GM21576 (cell line): ENCODE data around the gene CAMTA1.
"Not testable (repeated sequence)": the region's sequence is repeated elsewhere in the genome, so short reads cannot be mapped to it uniquely, and the experiment has no call there.

Experiments
- ATAC-seq: cut with Tn5 transposase; IDR thresholded peaks from one replicate; pipeline ENCODE4 v1.9.1; 2021; ENCODE audit warnings: mild to moderate bottlenecking, moderate library complexity; ENCODE audit not compliant: unreplicated experiment

The CAMTA1 gene

DNA sequence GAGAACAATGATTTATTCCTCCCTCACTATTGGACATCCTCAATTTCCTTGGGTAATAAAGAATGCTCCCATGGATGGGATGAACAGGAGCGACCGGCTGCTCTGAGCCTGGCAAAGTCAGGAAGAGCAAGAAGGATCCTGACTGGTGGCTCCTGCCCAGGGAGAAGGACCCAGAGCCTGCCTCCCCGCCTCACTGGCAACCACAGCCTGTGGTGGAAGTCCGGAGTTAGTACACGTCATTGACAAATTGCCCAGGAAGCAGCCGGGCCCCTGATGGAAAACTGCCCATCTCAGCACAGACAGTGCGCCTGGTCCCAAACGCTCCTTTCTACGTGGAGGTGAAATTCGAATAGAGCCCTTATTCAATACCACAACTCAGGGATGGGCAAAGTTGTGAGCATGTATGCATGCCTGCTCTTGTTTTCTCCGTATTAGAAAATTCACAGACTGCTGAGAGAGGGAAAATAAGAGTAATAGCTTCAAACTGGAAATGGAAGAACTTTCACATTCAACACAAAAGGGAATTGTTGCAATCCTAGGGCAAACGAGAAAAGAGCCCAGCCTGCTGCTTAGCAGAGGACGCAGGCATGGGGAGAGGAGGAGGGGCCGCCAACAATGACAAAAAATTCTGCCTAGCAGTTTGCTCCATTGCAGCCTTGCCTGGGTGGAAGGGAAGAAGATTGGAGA, 588.8 kb downstream of the CAMTA1 start:
- no peak for ATAC-seq

DNA sequence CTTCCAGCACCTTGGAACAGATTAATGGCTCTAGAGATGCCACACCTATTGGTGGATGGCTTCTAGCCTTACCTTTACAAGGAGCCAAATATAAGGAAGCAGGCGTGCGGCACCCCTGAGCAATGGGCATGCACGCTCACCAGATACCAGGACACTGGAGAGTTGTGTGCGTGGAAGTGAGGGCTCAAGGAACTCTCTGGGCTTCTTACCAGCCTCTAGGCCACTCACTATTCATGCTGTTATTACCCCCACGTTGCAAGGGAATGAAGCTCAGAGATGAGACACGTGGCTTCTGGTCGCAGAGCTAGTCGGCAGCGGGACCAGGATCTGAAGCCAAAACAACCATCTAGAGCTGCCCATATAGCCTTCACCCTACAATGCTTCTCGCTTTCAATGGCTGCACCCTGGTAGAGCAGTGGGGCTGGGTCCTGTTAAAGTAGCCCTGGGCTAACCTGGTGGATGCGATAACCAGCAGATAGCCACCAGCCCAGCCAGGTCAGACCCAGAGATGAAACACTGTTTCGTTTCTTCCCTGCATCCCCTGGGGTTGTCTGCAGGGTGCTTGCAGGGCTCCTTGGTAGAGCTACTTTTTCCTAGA, 589.4 kb downstream of the CAMTA1 start:
- ATAC-seq, result no peak

DNA sequence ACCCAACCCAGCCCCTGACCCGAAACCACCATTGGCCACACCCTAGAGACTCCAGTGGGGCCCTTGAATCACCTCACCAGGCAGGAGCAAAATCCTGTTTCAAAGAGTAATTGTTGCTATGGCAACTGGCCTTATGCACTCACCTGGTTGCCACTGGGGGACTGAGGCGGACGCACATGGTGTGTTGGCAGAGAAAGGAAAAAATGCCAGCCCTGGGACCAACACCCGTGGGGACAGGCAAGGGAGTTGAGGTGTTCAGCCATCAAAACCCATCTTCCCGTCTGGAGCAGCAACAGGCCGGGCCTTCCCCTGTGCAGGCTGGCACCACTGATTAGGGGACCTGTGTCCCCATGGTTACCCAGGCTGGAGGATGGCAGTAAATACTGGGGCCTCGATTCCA, 590.1 kb downstream of the CAMTA1 start:
- no peak for ATAC-seq

DNA sequence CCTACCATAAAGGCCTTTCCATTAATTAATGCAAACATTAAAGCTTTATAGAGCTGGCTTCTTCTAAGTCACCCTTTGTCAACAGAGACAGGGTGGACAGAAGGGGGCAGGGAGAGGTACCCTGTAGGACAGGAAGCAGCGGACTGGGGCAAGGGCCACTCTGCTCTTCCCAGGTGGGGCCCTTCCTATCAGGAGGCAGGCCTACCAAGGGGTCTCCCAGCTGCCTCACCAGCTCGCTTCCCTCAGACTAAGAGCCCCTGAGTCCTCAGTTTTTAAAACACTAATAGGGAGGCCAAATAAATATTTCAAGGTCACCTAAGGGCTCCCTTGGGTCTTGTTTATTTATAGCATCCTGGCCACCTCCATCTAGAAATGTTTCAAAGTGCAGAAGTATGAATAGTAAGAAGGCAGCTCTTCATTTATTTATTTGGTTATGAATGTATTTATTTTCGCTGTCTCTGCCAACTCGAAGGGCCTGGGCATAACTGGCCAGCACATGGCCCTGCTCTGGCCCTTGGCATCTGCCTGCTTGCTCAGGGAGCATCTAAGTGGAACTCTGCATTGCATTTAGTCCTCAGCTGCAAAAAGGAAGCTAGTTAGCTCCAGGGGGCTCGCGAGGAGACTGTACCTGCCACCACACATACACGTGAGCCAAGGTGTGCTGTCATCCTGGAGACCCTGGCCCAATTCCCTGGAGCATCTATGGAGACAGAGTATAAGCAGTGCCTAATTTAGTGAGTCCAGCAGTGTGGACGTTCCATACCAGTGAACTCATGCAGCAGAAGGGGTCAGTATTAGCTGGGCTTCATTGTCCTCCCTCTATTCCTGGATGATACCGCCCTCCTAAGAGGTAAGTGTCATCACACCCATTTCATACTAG, 590.8 kb downstream of the CAMTA1 start:
- no peak for ATAC-seq

DNA sequence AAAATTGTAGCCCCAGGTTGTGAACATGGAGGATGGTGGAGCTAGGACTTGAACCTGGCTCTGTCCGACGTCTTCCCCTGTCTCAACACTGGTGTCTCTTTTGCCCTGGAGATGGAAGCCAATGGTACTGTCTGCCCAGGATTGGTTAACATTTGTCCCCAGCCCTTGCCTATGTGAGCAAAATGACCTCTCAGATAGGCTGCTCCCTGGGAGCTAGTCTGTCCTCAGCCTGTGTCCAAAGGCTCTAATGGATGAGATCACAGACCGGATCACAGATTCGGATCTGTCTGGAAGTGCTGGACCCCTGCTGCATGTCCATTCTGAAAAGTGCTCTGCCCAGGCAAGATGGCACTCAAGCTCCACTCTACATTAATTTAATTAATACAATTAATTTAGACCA, 591.4 kb downstream of the CAMTA1 start:
- ATAC-seq, result no peak

DNA sequence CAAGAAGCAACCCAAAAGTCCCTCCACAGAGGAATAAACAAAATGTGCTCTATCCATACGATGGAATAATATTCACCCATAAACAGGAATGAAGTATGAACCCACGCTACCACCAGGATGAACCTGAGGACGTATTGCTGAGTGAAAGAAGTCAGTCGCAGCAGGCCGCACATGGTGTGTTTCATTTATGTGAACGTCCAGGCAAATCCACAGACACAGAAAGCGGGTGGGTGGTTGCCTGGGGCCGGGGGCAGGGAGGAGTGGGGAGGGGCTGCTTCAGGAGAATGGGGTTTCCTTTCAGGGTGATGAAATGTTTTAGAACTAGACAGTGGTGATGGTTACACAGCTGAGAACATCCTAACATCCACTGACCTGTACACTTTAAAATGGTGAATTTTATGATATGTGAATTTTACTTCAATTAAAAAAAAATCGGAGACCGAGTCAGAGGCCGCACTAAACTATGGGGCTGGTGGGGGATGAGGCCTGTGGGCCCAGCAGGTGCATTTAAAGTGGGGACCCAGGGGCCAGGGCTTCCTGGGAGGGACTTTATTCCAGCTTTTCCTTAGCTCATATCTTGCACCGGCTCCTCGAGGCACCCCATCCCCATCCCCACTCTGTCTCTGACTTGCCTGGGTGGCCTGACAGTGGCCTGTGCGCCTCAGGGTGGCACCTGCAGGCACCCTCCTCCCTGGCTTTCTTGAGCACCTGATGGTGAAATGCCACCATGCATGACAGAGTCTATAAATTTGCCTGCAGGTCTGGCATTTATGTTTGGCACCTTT, 593.3 kb downstream of the CAMTA1 start:
- no peak for ATAC-seq

DNA sequence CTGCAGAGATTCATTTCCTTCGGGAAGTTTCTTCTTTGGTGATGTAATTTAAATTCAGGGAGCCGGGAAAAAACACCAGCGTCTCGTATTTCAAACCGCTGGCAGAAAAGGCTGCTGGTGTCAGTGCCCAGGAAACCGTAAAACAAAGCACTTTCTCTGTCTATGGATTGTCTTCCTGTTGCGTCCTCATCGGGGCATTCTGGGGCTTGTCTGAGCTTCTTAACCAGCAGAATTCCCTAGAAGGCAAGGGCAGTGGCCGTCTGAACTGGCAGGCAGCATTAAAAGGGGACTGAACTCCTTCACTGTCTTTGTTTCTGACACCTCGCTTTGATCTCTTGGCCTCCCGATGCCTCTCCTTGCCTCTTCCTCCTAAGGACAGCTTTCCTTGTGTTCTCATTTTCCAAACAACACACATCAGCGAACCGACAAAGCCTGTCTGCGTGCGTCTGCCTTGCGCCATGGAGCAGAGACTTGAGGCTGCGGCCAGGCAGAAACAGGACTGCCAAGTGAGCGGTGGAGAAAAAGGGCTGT, 594.3 kb downstream of the CAMTA1 start:
- ATAC-seq, result no peak

DNA sequence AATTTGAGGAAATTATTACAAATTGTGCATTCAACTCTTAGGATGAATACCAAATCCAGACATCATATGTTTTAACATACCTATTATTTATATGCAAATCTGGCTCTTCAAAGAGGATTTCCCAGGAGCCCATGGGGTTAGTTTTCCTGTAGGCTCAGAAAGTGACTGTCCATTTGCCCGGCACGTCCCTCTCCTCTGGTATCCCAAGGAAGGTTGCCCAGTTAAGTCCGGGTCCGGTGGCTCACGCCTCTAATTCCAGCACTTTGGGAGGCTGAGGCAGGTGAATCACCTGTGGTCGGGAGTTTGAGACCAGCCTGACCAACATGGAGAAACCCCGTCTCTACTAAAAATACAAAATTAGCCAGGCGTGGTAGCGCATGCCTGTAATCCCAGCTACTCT, 594.8 kb downstream of the CAMTA1 start:
- not testable (repeated sequence) for ATAC-seq

DNA sequence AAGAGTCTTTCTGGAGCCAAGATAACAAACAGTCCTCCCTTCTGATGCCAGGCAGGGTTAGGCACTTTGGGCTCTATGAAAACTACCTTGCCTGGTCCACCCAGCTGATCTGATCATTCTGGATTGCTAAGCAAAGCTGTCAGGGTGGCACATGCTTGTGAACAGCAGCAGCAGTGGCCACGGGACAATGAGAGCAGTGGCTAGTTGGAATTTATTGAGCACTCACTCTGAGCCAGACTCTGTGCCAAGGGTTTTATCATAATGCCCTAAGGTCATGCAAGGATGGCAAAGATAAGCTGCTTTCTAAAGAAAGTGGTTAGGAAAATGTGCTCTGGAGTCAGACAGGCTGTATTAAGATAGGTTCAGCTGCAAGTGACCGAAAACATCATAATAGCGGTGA, 595.5 kb downstream of the CAMTA1 start:
- ATAC-seq, result no peak

DNA sequence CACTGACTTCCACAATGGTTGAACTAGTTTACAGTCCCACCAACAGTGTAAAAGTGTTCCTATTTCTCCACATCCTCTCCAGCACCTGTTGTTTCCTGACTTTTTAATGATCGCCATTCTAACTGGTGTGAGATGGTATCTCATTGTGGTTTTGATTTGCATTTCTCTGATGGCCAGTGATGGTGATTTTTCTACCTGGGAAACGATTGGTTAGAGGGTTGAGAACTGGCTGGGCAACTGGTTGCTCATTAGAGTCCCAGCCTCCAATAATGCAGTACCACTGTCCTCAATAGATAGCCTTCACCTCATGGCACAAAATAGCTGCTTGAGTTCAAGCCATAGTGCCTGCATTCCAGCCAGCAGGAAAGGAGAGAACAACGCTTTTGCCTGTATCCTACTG, 596.5 kb downstream of the CAMTA1 start:
- not testable (repeated sequence) for ATAC-seq

DNA sequence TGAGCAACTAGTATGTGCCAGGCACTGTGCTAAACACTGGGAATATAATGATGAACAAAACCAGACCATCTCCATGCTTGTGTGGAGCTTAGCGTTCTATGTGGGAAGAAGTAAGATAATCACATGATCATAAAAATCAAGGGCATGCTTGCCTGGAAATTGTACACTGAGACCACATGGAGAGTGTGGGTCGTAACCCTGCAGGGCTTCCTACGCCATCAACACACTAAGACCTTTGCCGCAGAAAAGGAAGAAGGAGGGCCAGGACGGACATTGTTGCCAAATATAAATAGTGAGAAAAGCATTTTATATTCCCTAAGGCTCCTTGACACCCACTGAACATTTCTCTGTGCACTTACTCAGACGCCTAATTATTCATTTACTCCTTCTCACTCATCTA, 597.7 kb downstream of the CAMTA1 start:
- no peak for ATAC-seq

DNA sequence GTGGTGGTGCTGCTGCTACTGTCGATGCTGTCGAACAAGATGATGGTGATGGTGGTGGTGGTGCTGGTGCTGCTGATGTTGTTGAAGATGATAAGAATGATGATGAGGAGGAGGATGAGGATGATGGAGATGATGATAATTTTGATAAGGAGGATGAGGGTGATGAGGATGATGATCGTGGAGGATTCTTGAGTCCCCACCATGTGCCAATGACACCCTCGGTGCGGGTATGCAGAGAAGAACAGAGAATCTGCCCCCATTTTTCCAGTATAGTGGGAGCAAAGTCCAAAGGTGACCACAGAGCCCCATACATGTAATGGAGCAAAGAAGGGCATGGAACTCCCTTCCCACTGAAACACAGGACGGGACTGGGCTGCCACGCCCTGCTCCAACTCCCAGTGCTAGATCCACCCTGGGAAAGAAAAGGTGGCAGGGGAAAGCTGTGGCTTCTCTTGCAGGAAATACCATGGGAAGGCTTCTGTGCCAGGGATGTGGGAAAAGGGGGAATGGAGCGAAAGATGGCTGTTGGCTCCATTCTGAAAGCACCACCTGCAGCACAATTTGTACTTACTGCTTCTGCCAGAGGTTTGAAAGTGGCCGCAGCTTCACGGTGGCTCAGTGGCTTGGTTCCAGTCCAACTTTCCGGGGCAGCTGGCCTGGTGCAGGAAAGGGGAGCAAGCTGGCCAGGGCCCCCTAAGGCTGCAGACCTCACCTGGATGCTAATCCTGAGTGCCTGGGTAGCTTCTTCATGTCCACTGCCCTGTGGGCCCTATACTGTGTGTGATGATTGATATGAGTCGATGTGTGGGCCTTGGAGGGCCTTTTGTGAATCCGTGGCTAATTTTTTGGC, 598.6 kb downstream of the CAMTA1 start:
- no peak for ATAC-seq

DNA sequence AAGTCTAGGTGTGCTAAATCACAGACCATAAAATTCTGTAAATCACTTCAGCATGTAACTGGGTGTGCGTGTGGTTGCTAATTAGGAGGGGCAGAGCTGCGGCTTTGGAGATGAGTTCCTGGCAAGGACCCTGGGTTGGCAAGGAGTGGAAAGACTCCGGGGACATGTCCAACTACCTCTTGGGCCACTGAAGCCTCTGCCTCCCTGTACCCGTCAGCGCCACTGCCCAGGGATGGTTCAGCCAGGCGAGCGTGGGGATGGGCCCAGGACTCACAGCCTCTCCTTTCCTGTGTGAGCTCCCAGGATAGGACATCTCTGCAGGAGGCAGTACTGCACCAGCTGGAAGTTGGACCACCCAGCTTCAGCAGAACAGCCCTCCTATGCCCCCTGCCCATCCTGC, 599.4 kb downstream of the CAMTA1 start:
- ATAC-seq, result no peak

DNA sequence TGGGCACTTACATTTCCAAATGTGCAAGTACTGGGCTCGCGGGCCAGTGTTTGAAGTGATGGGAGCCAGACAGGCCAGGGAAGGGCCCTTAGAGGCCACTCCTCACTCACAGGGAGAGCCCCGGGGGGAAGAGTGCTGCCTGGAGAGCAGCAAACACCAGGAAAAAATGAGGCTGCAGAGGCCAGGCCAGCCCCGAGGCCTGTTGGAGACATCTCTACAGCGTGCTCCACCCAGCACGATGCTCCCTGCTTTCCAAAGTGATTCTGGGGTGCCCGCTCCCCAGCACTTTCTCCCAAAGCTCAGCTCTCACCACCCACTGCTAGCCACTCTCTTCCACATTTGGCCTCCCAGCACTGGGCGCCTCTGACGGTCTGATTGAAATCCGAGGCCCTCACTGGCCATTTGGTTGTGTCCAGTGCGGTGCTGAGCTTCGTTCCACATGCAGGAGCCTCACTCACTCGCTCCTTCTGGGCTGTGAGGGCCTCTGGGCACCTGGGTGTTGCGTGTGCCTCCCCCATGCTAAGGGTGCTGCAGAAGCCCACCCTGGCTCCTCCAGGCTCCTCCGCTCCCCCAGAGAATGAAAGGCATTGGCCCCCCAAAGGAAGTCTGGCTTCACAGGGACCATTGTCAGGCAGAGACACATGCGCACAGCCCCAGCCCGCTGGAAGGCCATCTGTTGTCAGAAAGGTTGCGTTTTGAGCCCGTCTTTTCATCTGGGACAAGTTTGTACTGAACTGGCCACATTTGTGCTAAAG, 600.4 kb downstream of the CAMTA1 start:
- no peak for ATAC-seq

DNA sequence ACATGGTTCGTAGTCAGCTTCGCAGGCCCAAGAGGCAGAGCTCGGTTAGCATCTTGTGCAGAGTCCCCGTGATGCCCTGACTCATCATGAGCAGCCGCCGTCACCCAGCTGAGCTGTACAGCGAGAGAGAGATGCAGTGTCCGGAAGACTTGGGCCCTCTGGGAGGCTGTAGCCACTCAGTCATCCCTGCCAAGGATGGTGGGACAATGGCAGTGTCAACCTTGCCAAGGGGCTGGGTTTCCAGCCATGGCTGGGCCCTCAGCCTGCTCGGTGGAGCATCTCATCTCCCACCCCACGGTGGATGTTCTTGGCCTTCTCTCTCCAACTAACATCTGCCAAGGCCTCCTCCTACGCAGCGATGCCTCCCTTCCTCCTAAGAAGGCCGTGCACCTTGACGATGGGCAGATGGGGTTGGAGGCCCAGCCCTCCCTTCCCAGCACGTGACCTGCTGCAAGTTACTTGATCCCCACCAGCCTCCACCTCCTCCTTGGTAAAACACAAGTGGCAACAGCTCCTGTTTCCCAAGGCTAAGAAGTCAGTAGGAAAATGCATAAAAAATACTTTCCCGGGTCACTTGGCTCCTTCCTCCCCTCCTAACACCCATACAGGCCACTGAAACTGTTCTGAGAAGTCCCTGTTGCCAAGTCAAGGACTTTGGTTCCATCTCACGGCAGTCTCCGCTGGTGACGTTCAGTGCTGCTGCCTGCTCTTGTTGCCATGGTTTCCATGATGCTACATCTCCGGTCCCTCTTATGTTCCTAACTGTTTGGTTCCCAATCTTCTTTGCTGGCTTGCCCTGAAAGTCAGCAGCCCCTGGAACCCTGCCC, 601.2 kb downstream of the CAMTA1 start:
- no peak for ATAC-seq

DNA sequence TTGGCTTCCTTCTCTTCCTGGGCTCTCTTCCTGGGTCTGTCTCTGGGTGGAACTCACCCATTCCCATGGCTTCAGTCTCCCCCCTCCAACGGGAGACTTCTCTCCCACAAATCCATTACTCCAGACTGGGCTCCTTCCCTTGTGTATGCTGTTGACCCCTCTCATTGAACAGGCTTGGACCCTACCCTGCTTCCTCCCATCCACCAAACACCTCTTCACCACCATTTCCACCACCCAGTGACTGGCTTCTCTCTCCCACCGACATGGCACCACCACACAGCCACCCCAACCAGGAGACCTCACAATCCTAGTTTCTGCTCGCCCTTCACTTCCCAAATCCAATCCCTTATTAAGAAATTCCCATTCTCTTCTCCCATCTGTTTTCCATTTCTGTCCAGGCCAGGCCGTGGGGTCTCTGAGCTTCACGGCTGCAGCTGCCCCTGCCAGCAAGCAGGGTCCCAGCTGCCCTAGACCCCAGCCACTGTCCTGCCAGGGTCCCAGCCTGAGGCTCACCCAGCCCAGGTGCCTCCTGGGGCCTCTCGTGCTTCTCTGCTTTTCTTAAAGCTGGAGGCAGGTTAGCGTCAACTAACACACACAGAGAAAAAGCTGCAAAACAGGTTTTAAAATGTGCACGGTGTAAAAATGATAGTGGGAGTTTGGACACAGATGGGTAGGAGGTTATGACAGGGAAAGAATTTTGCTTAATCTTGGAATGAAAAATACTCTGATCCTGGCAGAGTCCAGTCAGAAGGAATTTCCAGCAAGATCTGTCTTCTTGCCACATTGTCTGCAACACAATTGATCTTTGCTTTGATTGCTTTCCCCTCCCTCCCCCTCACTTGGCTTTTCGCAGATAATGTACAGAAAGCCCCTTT, 602.0 kb downstream of the CAMTA1 start:
- no peak for ATAC-seq

DNA sequence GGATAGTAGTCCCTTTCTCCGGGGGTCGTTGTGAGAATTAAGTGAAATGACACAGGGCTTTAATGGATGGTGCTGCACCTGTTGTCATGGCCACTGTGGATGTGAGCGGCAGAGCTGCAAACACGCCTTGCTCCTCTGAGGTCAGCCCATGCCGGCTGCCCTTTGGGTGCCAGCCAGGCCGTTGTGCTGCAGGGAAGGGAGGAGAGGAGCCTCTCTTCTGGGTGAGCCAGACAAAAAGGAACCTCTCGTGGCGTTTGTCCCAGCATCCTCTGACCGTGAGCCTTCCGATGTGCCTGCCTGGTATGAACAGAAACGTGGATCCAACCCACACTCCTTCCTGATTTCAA, 602.9 kb downstream of the CAMTA1 start:
- ATAC-seq, result no peak
